Neural cell (in vitro differentiated cells): Measurements from ENCODE around the gene MAPK7. TPM values are rescaled to one million over a fixed set of nuclear protein-coding genes. Genes with fewer than 3 reads are reported as not detected.

Experiments
- H2AFZ ChIP-seq: fragments of 200-600, 300-800 bp; sonication (generic), shearing (Covaris generic); 2 replicates; pipeline ENCODE4 v1.6.0; 2014; ENCODE audit warnings: low read depth, mild to moderate bottlenecking, antibody characterized with exemption, low read length, moderate library complexity
- H3F3A ChIP-seq: fragments of 200-600 bp; shearing (Covaris generic); 2 replicates; pipeline ENCODE4 v1.6.1; 2016; ENCODE audit warnings: mild to moderate bottlenecking, moderate library complexity, mixed read lengths, antibody characterized with exemption, low read length; ENCODE audit not compliant: insufficient read depth, poor library complexity, severe bottlenecking
- H3K27ac ChIP-seq: fragments of 200-600, 300-800 bp; sonication (generic), shearing (Covaris generic); 2 replicates; pipeline ENCODE4 v1.5.1; 2014; ENCODE audit warnings: mild to moderate bottlenecking, low read length, moderate library complexity
- H3K27me3 ChIP-seq: fragments of 300-800, 200-600 bp; sonication (generic), shearing (Covaris generic); 2 replicates; pipeline ENCODE4 v1.6.0; 2014; ENCODE audit warnings: mild to moderate bottlenecking, low read depth, low read length, moderate library complexity; ENCODE audit not compliant: insufficient read depth
- H3K36me3 ChIP-seq: fragments of 300-800, 200-600 bp; sonication (generic), shearing (Covaris generic); 2 replicates; pipeline ENCODE4 v1.5.1; 2014; ENCODE audit warnings: mild to moderate bottlenecking, antibody characterized with exemption, low read length, moderate library complexity; ENCODE audit not compliant: insufficient read depth
- H3K4me2 ChIP-seq: fragments of 300-800, 200-600 bp; sonication (generic), shearing (Covaris generic); 2 replicates; pipeline ENCODE4 v1.6.0; 2014; ENCODE audit warnings: mild to moderate bottlenecking, low read length
- H3K4me3 ChIP-seq: fragments of 300-800, 200-600 bp; sonication (generic), shearing (Covaris generic); 2 replicates; pipeline ENCODE4 v1.5.1; 2014; ENCODE audit warnings: mild to moderate bottlenecking, low read length, moderate library complexity
- H3K79me2 ChIP-seq: fragments of 200-600 bp; shearing (Covaris generic); replicated peaks from 2 replicates; pipeline ENCODE4 v1.6.0; 2014; ENCODE audit warnings: mild to moderate bottlenecking, low read length, moderate library complexity; ENCODE audit not compliant: insufficient read depth
- H3K9ac ChIP-seq: fragments of 300-800, 200-600 bp; sonication (generic), shearing (Covaris generic); 2 replicates; pipeline ENCODE4 v1.6.1; 2016; ENCODE audit warnings: mild to moderate bottlenecking, low read length, mixed read lengths
- H3K9me2 ChIP-seq: fragments of 200-600 bp; shearing (Covaris generic); 2 replicates; pipeline ENCODE4 v1.6.1; 2016; ENCODE audit warnings: mild to moderate bottlenecking, low read length, mixed read lengths; ENCODE audit not compliant: insufficient read depth
- H3K9me3 ChIP-seq: fragments of 200-600, 300-800 bp; sonication (generic), shearing (Covaris generic); 2 replicates; pipeline ENCODE4 v1.6.1; 2016; ENCODE audit warnings: mild to moderate bottlenecking, mixed run types, low read length, moderate library complexity, mixed read lengths
- H4K20me1 ChIP-seq: fragments of 200-600 bp; shearing (Covaris generic); 2 replicates; pipeline ENCODE4 v1.6.1; 2016; ENCODE audit warnings: mild to moderate bottlenecking, mixed run types; ENCODE audit not compliant: insufficient read depth
- EP300 ChIP-seq: fragments of 450-650 bp; conservative IDR thresholded peaks from 2 replicates; pipeline ENCODE4 v1.6.1; 2014; ENCODE audit warnings: antibody characterized with exemption, mild to moderate bottlenecking, moderate library complexity; ENCODE audit not compliant: poor library complexity, severe bottlenecking
- EZH2 ChIP-seq: fragments of 200-600, 300-800 bp; shearing (Covaris generic), sonication (generic); IDR thresholded peaks from 2 replicates; pipeline ENCODE4 v1.6.1; 2014; ENCODE audit warnings: antibody characterized with exemption, low read length, borderline replicate concordance, mild to moderate bottlenecking; ENCODE audit not compliant: insufficient read depth, poor library complexity, severe bottlenecking
- MXI1 ChIP-seq: fragments of 450-650 bp; conservative IDR thresholded peaks from 2 replicates; pipeline ENCODE4 v1.6.1; 2014; ENCODE audit warnings: antibody characterized with exemption, mild to moderate bottlenecking; ENCODE audit not compliant: poor library complexity, severe bottlenecking
- POLR2AphosphoS5 ChIP-seq: IDR thresholded peaks from 2 replicates; pipeline ENCODE4 v1.6.1; 2012
- RAD21 ChIP-seq: fragments of 450-650 bp; conservative IDR thresholded peaks from 2 replicates; pipeline ENCODE4 v1.6.1; 2014; ENCODE audit warnings: antibody characterized with exemption, mild to moderate bottlenecking, moderate library complexity
- SMC3 ChIP-seq: fragments of 450-650 bp; conservative IDR thresholded peaks from 2 replicates; pipeline ENCODE4 v1.6.1; 2014; ENCODE audit warnings: antibody characterized with exemption, mild to moderate bottlenecking, moderate library complexity; ENCODE audit not compliant: poor library complexity
- TAF1 ChIP-seq: IDR thresholded peaks from 2 replicates; pipeline ENCODE4 v1.6.1; 2012; ENCODE audit warnings: low read depth
- polyA plus RNA-seq: library from polyadenylated mRNA; depleted of rRNA; stranded (reverse); fragments of >200 nt; gene quantifications from 2 replicates; pipeline ENCODE4 v1.2.3, GENCODE V29; 2014
- TF ChIP-seq, protein P1 (sequence below): fragments of 450-650 bp; IDR thresholded peaks from 2 replicates; pipeline ENCODE4 v1.5.1; 2014; ENCODE audit warnings: antibody characterized with exemption, mild to moderate bottlenecking, moderate library complexity; ENCODE audit not compliant: poor library complexity, severe bottlenecking
- TF ChIP-seq, protein P2 (sequence below): IDR thresholded peaks from 2 replicates; pipeline ENCODE4 v1.6.1; 2012; ENCODE audit warnings: borderline replicate concordance

The MAPK7 gene
- polyA plus RNA-seq, 1 donor from 2014 or later: 18.8 TPM

- TF ChIP-seq POLR2AphosphoS5 (no peak), MXI1 (no peak), RAD21 (no peak)
These were observed 8.9 kb downstream of the MAPK7 start, which contains the start of gene MFAP4 (continued) for GRCh38 chr17:19386974-19387920.

- Histone ChIP-seq H3K27me3 (no peaks in the 10 kb centered on the region), H4K20me1 (no peaks in the 10 kb centered on the region), H3F3A (no peaks in the 10 kb centered on the region), H3K4me3 (no peak overlapping the region), H3K4me2 (no peak overlapping the region), H3K27ac (no peak overlapping the region), H3K36me3 (peaks cover 5% of the 10 kb centered on the region), H3K9me2 (no peaks in the 10 kb centered on the region), H2AFZ (no peak overlapping the region), H3K9me3 (no peaks in the 10 kb centered on the region), H3K9ac (no peak overlapping the region), H3K79me2 (no peaks in the 10 kb centered on the region)
- TF ChIP-seq EZH2 (no peak), TAF1 (no peak), POLR2AphosphoS5 (no peak), RAD21 (no peak), SMC3 (no peak), MXI1 (no peak), EP300 (no peak)
- TF ChIP-seq, protein P1, sequence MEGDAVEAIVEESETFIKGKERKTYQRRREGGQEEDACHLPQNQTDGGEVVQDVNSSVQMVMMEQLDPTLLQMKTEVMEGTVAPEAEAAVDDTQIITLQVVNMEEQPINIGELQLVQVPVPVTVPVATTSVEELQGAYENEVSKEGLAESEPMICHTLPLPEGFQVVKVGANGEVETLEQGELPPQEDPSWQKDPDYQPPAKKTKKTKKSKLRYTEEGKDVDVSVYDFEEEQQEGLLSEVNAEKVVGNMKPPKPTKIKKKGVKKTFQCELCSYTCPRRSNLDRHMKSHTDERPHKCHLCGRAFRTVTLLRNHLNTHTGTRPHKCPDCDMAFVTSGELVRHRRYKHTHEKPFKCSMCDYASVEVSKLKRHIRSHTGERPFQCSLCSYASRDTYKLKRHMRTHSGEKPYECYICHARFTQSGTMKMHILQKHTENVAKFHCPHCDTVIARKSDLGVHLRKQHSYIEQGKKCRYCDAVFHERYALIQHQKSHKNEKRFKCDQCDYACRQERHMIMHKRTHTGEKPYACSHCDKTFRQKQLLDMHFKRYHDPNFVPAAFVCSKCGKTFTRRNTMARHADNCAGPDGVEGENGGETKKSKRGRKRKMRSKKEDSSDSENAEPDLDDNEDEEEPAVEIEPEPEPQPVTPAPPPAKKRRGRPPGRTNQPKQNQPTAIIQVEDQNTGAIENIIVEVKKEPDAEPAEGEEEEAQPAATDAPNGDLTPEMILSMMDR: no peak
- TF ChIP-seq, protein P2, sequence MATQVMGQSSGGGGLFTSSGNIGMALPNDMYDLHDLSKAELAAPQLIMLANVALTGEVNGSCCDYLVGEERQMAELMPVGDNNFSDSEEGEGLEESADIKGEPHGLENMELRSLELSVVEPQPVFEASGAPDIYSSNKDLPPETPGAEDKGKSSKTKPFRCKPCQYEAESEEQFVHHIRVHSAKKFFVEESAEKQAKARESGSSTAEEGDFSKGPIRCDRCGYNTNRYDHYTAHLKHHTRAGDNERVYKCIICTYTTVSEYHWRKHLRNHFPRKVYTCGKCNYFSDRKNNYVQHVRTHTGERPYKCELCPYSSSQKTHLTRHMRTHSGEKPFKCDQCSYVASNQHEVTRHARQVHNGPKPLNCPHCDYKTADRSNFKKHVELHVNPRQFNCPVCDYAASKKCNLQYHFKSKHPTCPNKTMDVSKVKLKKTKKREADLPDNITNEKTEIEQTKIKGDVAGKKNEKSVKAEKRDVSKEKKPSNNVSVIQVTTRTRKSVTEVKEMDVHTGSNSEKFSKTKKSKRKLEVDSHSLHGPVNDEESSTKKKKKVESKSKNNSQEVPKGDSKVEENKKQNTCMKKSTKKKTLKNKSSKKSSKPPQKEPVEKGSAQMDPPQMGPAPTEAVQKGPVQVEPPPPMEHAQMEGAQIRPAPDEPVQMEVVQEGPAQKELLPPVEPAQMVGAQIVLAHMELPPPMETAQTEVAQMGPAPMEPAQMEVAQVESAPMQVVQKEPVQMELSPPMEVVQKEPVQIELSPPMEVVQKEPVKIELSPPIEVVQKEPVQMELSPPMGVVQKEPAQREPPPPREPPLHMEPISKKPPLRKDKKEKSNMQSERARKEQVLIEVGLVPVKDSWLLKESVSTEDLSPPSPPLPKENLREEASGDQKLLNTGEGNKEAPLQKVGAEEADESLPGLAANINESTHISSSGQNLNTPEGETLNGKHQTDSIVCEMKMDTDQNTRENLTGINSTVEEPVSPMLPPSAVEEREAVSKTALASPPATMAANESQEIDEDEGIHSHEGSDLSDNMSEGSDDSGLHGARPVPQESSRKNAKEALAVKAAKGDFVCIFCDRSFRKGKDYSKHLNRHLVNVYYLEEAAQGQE: no peak
These were observed 9.7 kb downstream of the MAPK7 start for GRCh38 chr17:19387921-19388521.
